IPS-NIHi11 (cell line): Measurements from ENCODE around the gene RBM4B.

Experiments
- DNase-seq: peaks from one replicate; pipeline ENCODE4 v3.0.0; 2012; ENCODE audit warnings: mixed read lengths, low spot score

RBM4B gene

DNA sequence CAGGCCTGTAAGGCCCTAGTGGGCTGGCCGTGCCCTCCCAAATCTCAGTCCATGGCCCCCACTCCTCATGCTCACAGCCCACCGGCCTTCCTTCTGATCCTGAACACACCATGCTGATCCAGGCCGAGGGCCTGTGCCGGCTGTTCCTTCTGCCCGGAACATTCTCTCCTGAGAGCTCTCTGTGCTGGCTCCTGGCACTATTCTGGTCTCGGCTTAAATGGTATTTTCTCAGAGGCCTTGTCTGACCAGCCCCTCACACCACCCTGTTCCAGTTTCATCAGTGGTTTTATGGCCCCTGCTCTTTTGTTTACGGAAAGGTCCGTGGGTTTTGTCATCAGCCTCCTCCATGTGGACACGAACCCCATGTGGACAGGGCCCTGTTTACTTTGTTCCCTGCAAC is 29.3 kb upstream of the RBM4B start:
- no peak for DNase-seq

DNA sequence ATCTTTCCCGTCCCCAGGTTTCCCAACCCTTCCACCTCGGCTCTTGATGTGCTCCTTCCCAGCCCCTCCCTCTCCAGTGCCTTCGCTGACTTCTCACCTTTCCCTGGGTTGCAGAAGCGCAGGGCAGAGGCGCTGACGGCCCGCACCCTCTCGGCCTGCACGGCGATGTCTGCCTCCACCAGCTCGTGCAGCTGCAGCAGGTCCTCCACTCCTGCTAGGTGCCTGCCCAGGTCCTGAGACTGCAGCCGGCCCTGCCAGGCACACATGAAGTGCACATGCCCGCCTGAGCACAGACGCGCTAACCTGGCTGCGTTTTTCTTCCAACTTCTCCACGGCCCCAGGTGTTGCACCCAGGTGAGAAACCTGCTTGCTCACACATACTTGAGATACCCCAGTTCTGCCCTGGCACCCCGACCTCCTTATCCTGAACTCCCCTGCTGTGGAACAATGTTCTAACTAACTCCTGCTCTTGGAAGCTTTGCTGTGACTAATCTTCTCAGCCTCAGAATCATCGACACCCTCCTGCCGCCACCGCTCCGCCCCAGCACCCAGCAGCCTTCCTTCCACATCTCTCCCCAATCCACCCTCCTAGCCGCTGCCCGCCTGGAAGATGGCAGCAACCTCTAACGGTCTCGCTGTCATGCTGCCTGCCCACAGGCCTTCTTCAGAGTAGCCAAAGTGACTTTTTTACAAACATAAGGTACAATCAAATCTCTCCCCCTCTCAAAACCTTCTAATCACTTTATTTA is 28.1 kb upstream of the RBM4B start:
- no peak for DNase-seq

DNA sequence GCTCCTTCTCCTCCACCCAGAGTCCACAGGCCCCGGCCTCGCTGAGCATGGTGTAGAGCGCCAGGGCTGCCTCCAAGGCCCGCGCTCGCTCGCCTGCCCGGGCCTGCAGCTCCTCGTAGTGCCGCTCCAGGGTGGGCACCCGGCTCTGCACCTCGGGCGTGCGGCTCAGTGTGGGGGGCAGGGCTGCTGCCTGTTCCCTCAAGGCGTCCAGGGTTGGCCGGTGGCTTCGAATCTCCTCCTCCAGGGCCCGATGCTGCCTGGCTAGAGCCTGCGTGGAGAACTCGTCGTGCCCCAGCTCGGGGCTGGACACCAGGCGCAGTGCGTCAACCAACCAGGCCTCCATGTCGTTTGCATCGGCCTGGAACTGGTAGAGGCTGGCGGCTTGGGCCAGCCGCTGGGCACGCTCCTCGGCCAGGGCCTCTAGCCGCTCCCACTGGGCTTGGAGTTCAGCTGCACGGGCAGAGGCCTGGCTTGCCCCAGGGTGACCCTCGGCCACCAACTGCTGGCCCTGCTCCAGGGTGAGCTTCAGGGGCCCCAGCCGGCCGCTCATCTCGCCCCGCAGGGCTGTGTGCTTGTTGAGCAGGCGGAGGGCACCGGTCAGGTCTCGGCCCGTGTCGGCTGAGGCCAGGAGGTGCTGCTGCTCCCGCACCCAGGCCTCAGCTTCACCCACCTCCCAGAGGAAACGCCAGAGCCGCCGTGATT is 27.1 kb upstream of the RBM4B start:
- DNase-seq, result peak; percentile 38

DNA sequence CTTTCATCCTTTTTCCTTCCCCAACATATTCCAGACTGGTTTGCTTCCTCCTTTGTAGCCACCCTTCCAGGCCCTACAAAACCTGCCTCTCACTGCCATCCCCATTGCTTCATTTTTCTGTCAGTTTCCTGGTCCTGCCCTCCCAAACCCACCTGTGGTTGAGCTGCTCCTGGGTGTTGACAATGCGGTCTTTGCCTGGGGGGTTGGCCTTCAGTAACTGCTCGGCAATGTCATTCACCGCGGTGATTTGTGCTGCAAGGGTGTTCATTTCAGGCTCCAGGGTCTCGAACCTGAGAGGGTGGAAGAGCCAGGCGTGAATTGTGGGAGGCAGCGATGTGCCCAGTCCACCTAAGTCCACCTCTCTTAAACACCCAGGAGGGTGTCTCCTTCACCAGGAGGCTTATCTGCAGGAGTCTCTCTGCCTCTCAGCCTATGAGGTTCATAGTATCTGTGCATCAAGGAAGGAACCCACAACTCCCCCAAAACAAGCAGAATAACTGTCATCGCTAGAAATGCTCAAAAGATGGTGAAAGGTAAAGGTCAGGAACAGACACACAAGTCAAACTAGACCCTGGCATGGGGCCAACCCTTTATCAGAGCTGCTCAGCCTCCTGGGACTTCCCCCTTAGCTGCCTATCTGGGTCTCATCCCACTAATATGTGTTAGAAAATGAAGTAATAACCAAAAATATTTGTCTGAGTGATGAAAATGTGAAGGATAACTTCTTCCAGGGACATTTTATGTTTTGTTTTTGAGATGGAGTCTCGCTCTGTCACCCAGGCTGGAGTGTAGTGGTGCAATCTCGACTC is 23.9 kb upstream of the RBM4B start:
- DNase-seq, result no peak

DNA sequence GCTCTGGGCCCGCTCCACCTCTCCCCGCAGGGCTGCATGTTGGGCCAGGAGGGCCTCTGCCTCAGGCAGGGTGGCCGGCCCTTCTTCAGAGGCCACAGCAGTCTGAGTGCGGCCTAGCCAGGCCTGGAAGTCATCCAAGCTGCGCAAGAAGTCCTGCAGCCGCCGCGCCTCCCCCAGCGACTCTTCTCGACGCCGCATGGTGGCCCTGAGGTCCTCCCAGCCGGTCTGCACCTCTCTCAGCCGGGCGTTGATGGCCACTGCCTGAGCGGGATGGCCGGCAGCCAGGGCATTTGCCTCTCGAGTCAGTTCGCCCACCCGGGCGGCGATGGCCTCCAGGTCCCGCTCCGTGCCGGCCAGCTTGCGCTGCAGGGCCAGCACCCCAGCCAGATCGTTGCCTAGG is 23.1 kb upstream of the RBM4B start:
- DNase-seq, result no peak

DNA sequence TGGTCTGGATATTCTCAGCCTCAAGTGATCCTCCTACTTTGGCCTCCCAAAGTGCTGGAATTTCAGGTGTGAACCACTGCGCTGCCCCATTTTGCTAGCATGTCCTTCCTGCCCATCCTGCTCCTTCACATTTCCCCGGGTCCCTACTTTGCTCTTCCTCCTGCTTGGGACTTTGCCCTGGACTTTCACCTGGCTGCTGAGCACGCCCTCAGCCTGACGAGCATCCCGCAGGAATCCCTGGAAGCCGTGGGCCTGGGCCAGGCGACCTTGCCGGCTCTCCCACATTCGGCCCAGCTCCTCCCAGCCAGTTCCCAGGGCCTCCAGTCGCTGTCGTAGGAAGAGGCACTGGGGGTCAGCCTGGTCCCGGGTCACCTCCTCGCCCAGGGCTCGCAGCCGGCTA is 22.6 kb upstream of the RBM4B start:
- DNase-seq, result no peak

DNA sequence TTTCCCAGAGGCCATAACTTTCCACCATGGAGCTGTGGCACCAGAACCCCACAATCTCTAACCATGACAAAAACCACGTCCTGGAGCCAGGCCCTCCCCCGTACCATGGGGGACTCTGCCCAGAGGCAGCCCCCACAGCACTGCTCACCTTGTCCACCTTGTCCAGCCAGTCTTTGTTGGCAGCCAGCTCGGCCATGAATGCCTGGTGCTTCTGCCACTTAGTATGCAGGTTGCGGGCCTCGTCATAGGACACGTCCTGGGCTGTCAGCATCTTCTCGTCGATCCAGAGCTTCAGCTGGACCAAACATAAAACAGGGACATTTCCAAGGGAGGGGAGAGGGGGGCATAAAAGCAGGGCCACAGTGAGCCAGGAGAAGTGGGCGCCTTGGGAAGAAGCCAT is 20.8 kb upstream of the RBM4B start:
- DNase-seq, result no peak

DNA sequence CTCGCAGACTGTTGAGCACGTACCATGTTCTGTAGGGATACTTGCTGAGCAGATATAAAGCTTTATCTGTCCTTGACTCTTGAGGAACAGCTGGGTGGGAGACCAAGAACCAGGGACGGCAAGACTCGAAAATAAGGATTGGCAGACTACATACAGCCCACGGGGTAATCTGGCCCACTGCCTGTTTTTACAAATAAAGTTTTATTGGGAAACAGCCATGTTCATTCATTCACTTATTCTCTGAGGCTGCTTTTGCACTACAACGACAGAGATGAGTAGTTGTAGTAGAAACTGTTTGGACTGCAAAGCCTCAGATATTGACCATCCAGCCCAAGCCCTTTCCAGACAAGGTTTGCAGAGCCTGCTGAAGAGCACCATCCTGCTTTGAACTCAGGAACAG is 20.3 kb upstream of the RBM4B start:
- DNase-seq, result no peak

DNA sequence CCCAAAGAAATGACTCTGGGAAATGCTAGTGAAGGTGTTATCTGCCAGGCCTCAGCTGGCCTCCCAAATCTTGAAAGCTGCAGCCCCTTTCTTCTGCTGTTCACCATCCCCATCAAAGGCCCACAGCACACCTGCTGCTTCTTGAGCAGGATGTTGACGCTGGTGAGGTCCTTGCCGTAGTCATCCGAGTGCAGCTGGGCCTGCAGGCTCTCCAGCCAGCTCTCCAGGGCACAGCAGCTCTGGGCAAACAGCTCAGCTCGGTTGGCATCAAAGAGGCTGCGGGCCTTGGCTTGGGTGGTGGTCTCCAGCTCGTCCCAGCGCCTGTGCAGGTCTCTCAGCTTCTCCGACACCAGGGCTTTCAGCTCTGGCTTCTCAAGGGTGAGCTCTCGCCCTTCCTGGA is 18.5 kb upstream of the RBM4B start:
- DNase-seq, result no peak

DNA sequence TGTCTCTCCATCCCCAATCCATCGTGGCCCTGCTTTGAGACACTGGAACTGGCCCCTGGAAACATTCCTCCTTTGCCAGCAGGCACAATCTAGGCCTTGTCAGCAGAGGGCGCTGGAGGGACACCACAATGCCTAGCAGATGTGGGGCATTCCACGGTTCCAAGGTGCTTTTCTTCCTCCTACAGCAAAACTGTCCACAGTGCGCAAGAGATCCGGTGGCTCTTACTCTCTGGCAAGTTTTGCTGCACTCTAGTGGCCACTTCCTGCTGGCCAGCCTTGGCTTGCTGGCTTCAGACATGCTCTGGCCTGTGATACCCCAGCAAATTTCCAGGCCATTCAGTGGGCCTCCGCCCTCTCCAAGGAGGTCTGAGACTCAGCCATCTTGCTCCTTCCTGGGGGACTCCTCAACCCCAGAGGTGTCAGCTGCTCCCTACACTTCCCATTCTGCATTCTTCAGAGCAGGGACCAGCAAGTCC is 17.1 kb upstream of the RBM4B start:
- DNase-seq, result peak; percentile 92

DNA sequence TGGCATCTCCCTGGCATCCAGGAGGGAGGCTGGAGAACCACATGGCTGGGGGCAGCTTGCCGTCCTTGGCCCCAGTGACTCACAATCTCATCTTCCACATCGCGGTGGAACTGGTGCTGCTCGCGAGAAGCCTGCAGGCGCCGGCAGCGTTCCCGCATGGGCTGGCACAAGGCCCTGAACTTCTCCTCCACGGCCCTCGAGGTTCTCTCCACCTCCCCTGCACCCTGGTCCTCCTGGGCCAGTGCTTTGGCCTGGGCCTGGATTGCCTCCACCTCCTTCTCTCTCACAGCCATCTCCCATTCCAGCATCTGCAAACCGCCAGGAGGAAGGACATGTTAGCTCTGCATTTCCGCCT is 16.3 kb upstream of the RBM4B start:
- DNase-seq, result no peak

DNA sequence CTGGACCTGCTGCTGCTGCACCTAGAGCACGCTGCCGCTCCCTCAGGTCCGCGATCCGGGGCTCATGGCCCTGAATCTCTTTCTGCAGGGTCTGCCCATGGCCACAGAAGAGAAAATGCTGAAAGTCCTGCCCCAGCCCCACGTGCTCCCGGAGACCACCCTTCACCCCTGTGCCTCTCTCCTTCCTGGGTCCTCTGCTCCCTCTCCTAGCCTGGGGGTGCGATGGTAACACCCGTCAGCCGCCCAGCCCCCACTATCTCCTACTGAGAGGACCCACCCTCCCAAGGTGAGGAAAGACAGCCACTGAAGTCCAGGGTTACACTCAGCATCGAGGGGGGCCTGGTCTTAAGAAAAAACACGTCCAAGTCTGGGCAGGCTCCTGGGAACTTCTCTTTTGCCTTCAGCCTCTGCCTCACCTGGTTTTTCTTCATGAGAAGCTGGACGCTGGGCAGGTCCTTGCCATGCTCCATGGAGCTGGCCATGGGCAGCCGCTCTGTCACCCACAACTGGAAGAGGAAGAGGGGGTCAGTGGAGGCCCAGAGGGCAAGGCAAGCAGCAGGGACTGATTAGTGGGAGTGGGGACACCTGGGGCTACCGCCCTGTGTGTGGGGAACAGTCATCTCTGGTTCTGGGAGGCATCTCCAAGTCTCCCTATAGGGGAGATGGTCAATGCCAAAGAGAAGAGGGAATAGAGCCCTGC is 15.8 kb upstream of the RBM4B start:
- DNase-seq, result no peak

DNA sequence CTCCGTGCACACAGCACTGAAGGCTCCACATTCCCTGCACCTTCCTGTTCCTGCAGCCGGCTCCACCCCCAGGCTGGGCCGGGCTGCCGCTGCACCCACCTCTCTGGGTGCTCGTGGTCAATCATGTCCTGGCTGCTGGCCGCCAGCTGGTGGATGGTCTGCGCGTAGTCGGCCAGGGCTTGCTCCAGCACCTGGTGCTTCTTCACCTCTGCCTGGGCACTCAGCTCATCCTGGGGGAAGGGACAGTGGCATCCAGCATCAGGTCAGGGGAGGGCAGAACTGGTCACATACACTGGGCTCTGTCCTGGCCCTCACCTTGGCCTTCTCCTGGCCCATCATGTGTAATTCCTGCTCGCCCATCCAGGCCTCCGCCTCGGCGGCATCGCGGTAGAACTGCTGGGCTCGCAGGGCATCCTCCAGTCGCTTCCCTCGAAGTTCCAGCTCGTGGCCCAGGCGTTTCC is 15.2 kb upstream of the RBM4B start:
- no peak for DNase-seq

DNA sequence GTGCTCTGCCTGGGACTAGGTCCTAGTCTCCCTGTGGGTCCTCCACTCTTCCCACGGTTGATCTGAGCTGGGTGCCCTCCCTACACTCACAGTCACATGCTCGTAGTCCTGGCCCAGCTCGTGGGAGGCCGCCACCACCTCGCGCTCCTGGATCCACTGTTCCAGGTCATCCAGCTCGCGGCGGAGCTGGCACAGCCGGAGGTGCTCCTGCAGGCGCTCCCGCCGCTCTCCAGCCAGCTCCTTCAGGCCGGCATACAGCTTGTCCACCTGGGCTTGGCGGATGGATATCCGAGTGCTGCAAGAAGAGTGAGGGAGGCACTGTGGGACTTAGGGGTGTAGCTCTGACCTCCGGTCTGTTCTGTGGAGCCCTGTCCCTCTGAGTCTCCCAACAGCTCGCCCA is 14.8 kb upstream of the RBM4B start:
- no peak for DNase-seq

DNA sequence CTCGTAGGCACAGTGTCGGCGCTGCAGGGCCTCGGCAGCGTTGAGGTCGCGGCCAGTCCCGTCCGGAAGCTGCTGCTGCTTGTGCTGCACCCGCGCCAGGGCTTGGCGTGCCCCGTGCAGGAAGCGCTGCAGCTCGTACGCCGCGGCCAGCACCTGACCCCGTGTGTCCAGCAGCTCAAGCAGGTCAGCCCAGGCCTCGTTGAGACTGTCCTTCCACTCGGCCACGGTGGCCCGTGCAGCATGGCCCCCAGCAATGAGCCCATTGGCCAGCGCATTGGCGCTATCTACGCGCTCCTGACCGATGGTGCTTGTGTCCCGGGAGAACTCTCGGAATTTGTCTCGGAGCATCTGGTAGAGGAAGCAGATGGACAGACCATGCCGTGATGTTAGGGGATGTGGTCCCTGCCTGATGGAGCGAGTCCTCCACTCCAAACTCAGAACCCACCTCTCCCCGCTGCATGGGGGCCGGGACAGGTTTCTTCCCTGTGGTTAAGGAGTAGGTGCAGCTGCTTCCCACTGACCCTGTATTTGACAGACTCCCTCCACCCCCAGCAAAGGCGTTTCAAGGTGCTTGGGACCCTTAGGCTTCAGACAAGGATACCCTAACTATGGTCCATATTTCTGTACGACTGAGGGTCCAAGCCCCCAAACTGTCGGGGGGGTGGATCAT is 13.8 kb upstream of the RBM4B start:
- DNase-seq, result no peak

DNA sequence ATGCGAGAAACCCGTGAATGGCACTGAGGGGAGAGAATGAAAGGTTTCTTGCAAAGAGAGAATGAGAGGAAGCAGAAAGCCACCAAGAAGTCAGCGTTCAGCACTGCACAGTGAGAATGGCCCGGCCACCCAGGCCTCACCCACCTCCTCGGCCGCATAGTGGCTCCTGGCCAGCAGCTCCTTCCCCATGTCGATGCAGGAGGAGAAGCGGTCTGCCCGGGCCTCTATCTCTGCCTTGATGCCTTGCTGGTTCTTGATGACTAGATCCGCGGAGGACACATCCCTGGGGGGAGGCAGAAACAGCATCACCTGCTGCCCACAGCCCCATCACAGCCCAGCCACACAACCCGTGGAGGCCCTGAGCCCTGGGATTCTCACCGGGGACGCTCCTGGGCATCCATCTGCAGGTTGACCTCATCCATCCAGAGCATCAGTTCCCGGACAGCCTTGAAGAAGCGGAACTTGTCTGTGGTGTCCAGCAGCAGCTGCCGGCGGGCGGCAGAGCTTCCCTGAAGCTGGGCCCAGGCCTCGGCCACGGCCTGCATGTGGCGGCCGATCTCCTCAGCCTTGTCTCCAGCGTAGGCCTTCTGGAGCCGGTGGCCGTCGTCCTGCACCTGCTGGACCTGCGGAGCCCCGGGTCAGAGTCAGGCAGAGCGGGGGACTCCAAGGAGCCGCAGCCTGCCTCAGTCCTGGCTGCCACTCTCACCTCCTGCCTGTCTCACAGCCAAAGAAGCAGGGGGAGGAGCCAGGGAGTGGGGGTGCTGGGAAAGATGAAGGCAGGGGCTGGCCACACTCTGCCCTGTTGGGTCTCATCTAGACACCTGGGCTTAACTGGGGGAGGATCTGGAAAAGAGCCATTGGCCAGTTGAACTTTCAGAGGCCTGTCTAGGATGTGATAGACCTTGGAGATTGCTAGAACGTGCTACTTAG is 12.2 kb upstream of the RBM4B start:
- DNase-seq, result no peak

DNA sequence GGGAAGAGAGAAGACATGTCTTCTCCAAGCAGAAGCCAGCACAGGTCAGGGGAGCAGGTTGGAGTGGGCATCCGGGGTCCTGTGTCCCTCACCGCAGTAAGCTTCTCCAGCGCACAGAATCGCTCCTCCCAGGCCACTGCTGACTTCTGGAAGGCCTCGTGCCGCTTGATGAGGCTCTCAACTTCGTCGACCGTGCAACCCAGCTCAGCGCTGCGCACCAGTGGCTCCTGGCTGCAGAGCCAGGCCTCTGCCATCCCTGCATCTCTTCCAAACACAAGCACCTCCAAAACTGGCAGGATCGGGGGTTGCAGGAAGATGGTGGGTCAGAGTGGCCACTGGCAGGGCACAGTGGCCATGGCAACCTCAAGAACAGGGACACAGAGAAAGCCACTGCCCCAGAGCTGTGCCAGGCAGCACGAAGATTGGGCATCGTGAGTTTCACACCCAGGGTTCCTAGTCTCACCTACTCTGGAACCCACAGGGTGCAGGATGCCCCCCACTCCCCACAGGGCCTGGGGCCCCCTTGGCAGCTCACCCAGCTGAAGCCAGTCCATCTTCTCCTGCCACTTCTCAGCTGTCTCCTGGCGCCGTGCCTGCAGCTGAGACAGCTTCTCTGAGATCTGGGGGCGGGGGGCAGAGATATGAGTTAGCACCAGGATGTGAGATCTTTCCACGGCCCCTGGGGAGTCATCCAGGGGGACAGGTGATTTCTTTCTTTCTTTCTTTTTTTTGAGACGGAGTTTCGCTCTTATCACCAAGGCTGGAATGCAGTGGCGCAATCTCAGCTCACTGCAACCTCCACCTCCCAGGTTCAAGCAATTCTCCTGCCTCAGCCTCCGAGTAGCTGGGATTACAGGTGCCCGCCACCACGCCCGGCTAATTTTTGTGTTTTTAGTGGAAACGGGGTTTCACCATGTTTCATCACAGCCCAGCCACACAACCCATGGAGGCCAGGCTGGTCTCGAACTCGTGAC is 11.2 kb upstream of the RBM4B start:
- no peak for DNase-seq

DNA sequence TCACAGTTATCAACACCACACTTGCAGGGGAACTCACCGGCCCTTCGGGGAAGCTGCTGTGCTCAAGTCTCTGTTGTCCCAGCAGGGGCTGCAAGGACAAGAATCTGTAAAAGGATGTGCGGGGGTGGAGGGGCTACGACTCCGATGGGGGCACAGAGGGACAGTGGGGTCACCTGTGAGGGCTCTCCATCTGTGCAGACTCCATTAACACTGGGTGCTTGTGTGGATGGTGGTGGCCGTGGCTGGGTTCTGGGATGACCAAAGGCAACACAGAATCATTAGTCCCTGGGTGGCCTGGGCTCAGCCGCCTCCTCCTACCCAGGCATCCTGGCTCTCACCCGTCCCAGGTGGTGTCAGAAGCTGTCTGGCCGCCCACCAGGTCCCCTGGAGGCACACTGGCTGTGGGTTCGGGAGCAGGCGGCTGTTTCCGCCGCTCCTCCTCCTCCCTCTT is 10.2 kb upstream of the RBM4B start:
- no peak for DNase-seq
